ENCODE results near the gene ZFP91.

The ZFP91 gene

GRCh38 chr11:58609723-58610122 is 30.9 kb downstream of the ZFP91 start:
- TF ChIP-seq CTCF (IDR thresholded peaks at IDR 0.05) = no peak

GRCh38 chr11:58613228-58613627 is 34.4 kb downstream of the ZFP91 start:
- no peak for TF ChIP-seq CTCF (IDR thresholded peaks at IDR 0.05)

GRCh38 chr11:58615559-58615958 is 36.7 kb downstream of the ZFP91 start:
- TF ChIP-seq CTCF (IDR thresholded peaks at IDR 0.05) = no peak

GRCh38 chr11:58616594-58616993 is 37.7 kb downstream of the ZFP91 start:
- TF ChIP-seq CTCF (IDR thresholded peaks at IDR 0.05) = no peak

GRCh38 chr11:58617976-58618557 is 39.2 kb downstream of the ZFP91 start:
- no peak for TF ChIP-seq CTCF (IDR thresholded peaks at IDR 0.05)

- no peak for TF ChIP-seq CTCF (IDR thresholded peaks at IDR 0.05)
Measured at GRCh38 chr11:58621586-58622262, 42.9 kb downstream of the ZFP91 start.

- no peak for TF ChIP-seq CTCF (IDR thresholded peaks at IDR 0.05)
Measured at GRCh38 chr11:58622344-58622743, 43.5 kb downstream of the ZFP91 start, which contains the start of gene CNTF. Gene CNTF (plus strand): TSS chr11:58622665. CDS start chr11:58622753, 88 bp downstream.
